Stomach (tissue), 4 donors: ENCODE measurements around the gene PLXNA2.

Source experiments
- EP300 ChIP-seq: sonication (generic); formaldehyde crosslinking; IDR thresholded peaks from one replicate; pipeline ENCODE4 v1.6.1; 2017; ENCODE audit warnings: antibody characterized with exemption
- POLR2A ChIP-seq, 4 donors: fragments of 450-650 bp; IDR thresholded peaks; one replicate each; pipeline ENCODE4 v1.6.1; 2016; ENCODE audit warnings: antibody characterized with exemption in 4 of 4, control low read depth in 2 of 4, mild to moderate bottlenecking in 1 of 4, moderate library complexity in 1 of 4
- POLR2AphosphoS5 ChIP-seq, 3 donors: sonication (generic); formaldehyde crosslinking; IDR thresholded peaks; one replicate each; pipeline ENCODE4 v1.6.1; 2016; ENCODE audit warnings: antibody characterized with exemption in 3 of 3
- TF ChIP-seq, protein P1 (sequence below), 7 experiments: fragments of 450-650 bp in 4 of 7; fragments of 200-600 bp in 3 of 7; sonication (generic) in 3 of 7; IDR thresholded peaks; one replicate each; pipeline ENCODE4 v1.5.1; 2016 to 2019; ENCODE audit warnings: antibody characterized with exemption in 7 of 7, control low read depth in 2 of 7, mild to moderate bottlenecking in 1 of 7

DNA sequence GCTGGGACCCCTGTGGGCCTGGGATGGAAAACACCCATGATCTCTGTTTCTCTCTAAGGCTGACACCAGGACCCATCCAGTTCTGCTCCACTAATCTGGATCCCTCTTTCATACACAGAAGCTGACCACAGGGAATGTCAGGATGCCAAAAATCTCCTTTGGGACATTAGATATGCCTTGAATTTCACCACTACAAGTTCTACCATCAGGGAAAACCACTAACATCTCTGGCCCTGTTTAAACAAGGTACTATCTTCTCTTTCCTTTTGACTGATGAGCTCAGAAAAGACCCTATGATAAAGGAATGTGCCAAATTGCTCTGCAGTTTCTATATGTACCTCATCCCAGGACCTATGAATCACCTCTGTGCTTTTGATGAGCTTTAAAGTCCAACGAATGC, 10.2 kb upstream of the PLXNA2 start:
- TF ChIP-seq, protein P1, sequence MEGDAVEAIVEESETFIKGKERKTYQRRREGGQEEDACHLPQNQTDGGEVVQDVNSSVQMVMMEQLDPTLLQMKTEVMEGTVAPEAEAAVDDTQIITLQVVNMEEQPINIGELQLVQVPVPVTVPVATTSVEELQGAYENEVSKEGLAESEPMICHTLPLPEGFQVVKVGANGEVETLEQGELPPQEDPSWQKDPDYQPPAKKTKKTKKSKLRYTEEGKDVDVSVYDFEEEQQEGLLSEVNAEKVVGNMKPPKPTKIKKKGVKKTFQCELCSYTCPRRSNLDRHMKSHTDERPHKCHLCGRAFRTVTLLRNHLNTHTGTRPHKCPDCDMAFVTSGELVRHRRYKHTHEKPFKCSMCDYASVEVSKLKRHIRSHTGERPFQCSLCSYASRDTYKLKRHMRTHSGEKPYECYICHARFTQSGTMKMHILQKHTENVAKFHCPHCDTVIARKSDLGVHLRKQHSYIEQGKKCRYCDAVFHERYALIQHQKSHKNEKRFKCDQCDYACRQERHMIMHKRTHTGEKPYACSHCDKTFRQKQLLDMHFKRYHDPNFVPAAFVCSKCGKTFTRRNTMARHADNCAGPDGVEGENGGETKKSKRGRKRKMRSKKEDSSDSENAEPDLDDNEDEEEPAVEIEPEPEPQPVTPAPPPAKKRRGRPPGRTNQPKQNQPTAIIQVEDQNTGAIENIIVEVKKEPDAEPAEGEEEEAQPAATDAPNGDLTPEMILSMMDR (IDR thresholded peaks at IDR 0.05) = no peak
- no peak for TF ChIP-seq EP300
- no peak for TF ChIP-seq POLR2A (IDR thresholded peaks at IDR 0.05)
- no peak for TF ChIP-seq POLR2AphosphoS5 (IDR thresholded peaks at IDR 0.05)
